ENCODE measurements around the gene CEP192. TPM values are rescaled to one million over a fixed set of nuclear protein-coding genes. Genes with fewer than 3 reads are reported as not detected.
"Not testable (repeated sequence)": the region's sequence is repeated elsewhere in the genome, so short reads cannot be mapped to it uniquely, and the experiment has no call there.

Gene CEP192
- total RNA-seq, 3 donors from 2014 or later (not counting 1 experiment from before 2014, with no cell fraction given) = 41.3 to 47.9 (median 43.4) TPM

GRCh38 chr18:12976305-12976704, 14.9 kb upstream of the CEP192 start:
- H3K4me1 Mint-ChIP-seq = peaks cover 0 to 4% of the 10 kb centered on the region in 2 donors
- Histone ChIP-seq H3K4me3 (ENCODE audit: low read length) (no peak overlapping the region), H3K4me1 (ENCODE audit: control insufficient read depth, insufficient read depth, low read length) (no peaks in the 10 kb centered on the region), H3K9me3 (ENCODE audit: control insufficient read depth, insufficient read depth, low read length) (no peaks in the 10 kb centered on the region), H3K27ac (ENCODE audit: low read length) (no peak overlapping the region), H3K27me3 (ENCODE audit: control insufficient read depth, insufficient read depth, low read length) (no peaks in the 10 kb centered on the region), H3K36me3 (ENCODE audit: control insufficient read depth, insufficient read depth, low read length) (peaks cover 12% of the 10 kb centered on the region)
- H3K27me3 Mint-ChIP-seq (ENCODE audit: low read depth in 2 of 2) = no peaks in the 10 kb centered on the region
- ATAC-seq (no peak), DNase-seq (no peak)
- no peak overlapping the region for H3K4me3 Mint-ChIP-seq
- 88% methylated on average over 12 of the region's 12 CpGs for WGBS (ENCODE audit: insufficient coverage)
- H3K9me3 Mint-ChIP-seq = no peaks in the 10 kb centered on the region
- peaks cover 5% of the 10 kb centered on the region for H3K36me3 Mint-ChIP-seq
- intact Hi-C loops (cut with micrococcal nuclease) = no loop called here
- no peak overlapping the region for H3K27ac Mint-ChIP-seq
- TF ChIP-seq CTCF (IDR thresholded peaks at IDR 0.05) = no peak

- H3K9me3 Mint-ChIP-seq; H3K27me3 Mint-ChIP-seq (ENCODE audit: low read depth in 2 of 2); H3K4me3 Mint-ChIP-seq; H3K4me3 ChIP-seq (ENCODE audit: low read length); H3K9me3 ChIP-seq (ENCODE audit: control insufficient read depth, insufficient read depth, low read length); H3K4me1 Mint-ChIP-seq; DNase-seq; H3K27ac Mint-ChIP-seq; H3K36me3 Mint-ChIP-seq; ATAC-seq; intact Hi-C loops (cut with micrococcal nuclease); H3K4me1 ChIP-seq (ENCODE audit: control insufficient read depth, insufficient read depth, low read length); H3K27ac ChIP-seq (ENCODE audit: low read length); H3K27me3 ChIP-seq (ENCODE audit: control insufficient read depth, insufficient read depth, low read length): not testable (repeated sequence)
- WGBS (ENCODE audit: insufficient coverage) = 92% methylated on average over 5 of the region's 34 CpGs
- peaks cover 15% of the 10 kb centered on the region for H3K36me3 ChIP-seq (ENCODE audit: control insufficient read depth, insufficient read depth, low read length)
These were observed 11.1 kb upstream of the CEP192 start for GRCh38 chr18:12980065-12980464.

GRCh38 chr18:12989397-12990122, 1.6 kb upstream of the CEP192 start:
- ATAC-seq (no peak), DNase-seq (no peak)
- no peak overlapping the region for H3K4me3 ChIP-seq (ENCODE audit: low read length)
- no peaks in the 10 kb centered on the region for H3K9me3 ChIP-seq (ENCODE audit: control insufficient read depth, insufficient read depth, low read length)
- H3K27ac ChIP-seq (ENCODE audit: low read length) = no peak overlapping the region
- Mint-ChIP-seq H3K27ac (peak overlapping the region; percentile 83 to 91), H3K4me1 (peaks cover 37 to 39% of the 10 kb centered on the region in 2 donors), H3K4me3 (peak overlapping the region; percentile 97), H3K27me3 (ENCODE audit: low read depth in 2 of 2) (peaks cover 0 to 3% of the 10 kb centered on the region in 2 donors), H3K36me3 (no peaks in the 10 kb centered on the region), H3K9me3 (no peaks in the 10 kb centered on the region)
- H3K4me1 ChIP-seq (ENCODE audit: control insufficient read depth, insufficient read depth, low read length) = peaks cover 18% of the 10 kb centered on the region
- H3K27me3 ChIP-seq (ENCODE audit: control insufficient read depth, insufficient read depth, low read length) = no peaks in the 10 kb centered on the region
- intact Hi-C loops (cut with micrococcal nuclease) = loop anchor here (2.0 to 5.0 kb wide), 4 partner anchors 69 to 737 kb away; partner anchors contain the start of genes FAM210A, PTPN2 and RNMT
- no peak for TF ChIP-seq CTCF (IDR thresholded peaks at IDR 0.05)
- 90% methylated on average over 7 of the region's 8 CpGs for WGBS (ENCODE audit: insufficient coverage)
- peaks cover 6% of the 10 kb centered on the region for H3K36me3 ChIP-seq (ENCODE audit: control insufficient read depth, insufficient read depth, low read length)

- Histone ChIP-seq H3K4me3 (ENCODE audit: low read length) (no peak overlapping the region), H3K27me3 (ENCODE audit: control insufficient read depth, insufficient read depth, low read length) (no peaks in the 10 kb centered on the region), H3K36me3 (ENCODE audit: control insufficient read depth, insufficient read depth, low read length) (peaks cover 4% of the 10 kb centered on the region), H3K27ac (ENCODE audit: low read length) (no peak overlapping the region), H3K4me1 (ENCODE audit: control insufficient read depth, insufficient read depth, low read length) (peaks cover 18% of the 10 kb centered on the region), H3K9me3 (ENCODE audit: control insufficient read depth, insufficient read depth, low read length) (no peaks in the 10 kb centered on the region)
- no peaks in the 10 kb centered on the region for H3K9me3 Mint-ChIP-seq
- peaks cover 0 to 3% of the 10 kb centered on the region in 2 donors for H3K27me3 Mint-ChIP-seq (ENCODE audit: low read depth in 2 of 2)
- DNase-seq (peak; percentile 53 to 64), ATAC-seq (peak; percentile 3 to 31 (median 6))
- TF ChIP-seq CTCF (IDR thresholded peaks at IDR 0.05) = no peak
- intact Hi-C loops (cut with micrococcal nuclease) = loop anchor here (2.0 to 5.0 kb wide), 4 partner anchors 69 to 737 kb away; partner anchors contain the start of genes FAM210A, PTPN2 and RNMT
- peaks cover 37 to 39% of the 10 kb centered on the region in 2 donors for H3K4me1 Mint-ChIP-seq
- 17% methylated on average over 2 of the region's 2 CpGs for WGBS (ENCODE audit: insufficient coverage)
- H3K27ac Mint-ChIP-seq = peak overlapping the region; percentile 83 to 91
- H3K36me3 Mint-ChIP-seq = no peaks in the 10 kb centered on the region
- peak overlapping the region; percentile 97 for H3K4me3 Mint-ChIP-seq
These were observed 1.1 kb upstream of the CEP192 start for GRCh38 chr18:12990123-12990475.
